ENCODE results near the gene KRT80. TPM values are rescaled to one million over a fixed set of nuclear protein-coding genes. Genes with fewer than 3 reads are reported as not detected.

Gene KRT80
- total RNA-seq, 2 experiments from 2014 or later: not detected

GRCh38 chr12:52193991-52194390 is 2.2 kb upstream of the KRT80 start:
- no peak overlapping the region for H3K4me3 Mint-ChIP-seq
- no peak overlapping the region for H3K27ac Mint-ChIP-seq
- H3K36me3 Mint-ChIP-seq: no peaks in the 10 kb centered on the region
- peaks cover 4% of the 10 kb centered on the region for H3K4me1 Mint-ChIP-seq
- ATAC-seq (no peak), DNase-seq (no peak)
- H3K9me3 Mint-ChIP-seq (ENCODE audit: low read depth): no peaks in the 10 kb centered on the region
- CTCF ChIA-PET: interaction anchor here (0.8 to 1.4 kb wide), 4 partner anchors 17 to 787 kb away, joined by 3 to 4 read pairs (median 3); no protein-coding TSS in a partner anchor
- H3K27me3 Mint-ChIP-seq: peaks cover 13% of the 10 kb centered on the region

DNA sequence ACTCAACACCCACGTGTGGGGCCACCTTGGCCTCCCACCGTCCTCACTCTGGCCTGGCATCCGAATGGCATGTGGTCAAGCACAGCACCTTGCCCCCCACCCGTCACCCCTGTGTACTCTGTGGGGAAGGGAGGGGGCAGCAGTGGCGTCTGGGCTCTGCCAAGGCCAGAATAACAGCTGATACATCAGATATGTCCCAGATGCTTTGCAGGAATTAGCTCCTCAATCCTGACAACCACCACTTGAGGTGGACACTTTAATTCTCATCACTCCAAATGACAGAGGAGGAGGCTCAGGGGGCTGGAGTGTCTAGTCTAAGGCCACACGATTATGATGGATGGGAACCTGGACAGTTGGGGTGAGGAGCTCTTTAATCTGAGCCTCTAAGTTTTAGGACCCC is 1.7 kb upstream of the KRT80 start:
- Mint-ChIP-seq H3K4me3 (no peak overlapping the region), H3K27ac (no peak overlapping the region), H3K4me1 (peaks cover 4% of the 10 kb centered on the region), H3K36me3 (no peaks in the 10 kb centered on the region), H3K27me3 (peaks cover 13% of the 10 kb centered on the region), H3K9me3 (ENCODE audit: low read depth) (no peaks in the 10 kb centered on the region)
- no peak for DNase-seq
- CTCF ChIA-PET: interaction anchor here (0.8 kb wide), 1 partner anchor 787 kb away, joined by 3 read pairs; no protein-coding TSS in a partner anchor
- ATAC-seq: no peak

DNA sequence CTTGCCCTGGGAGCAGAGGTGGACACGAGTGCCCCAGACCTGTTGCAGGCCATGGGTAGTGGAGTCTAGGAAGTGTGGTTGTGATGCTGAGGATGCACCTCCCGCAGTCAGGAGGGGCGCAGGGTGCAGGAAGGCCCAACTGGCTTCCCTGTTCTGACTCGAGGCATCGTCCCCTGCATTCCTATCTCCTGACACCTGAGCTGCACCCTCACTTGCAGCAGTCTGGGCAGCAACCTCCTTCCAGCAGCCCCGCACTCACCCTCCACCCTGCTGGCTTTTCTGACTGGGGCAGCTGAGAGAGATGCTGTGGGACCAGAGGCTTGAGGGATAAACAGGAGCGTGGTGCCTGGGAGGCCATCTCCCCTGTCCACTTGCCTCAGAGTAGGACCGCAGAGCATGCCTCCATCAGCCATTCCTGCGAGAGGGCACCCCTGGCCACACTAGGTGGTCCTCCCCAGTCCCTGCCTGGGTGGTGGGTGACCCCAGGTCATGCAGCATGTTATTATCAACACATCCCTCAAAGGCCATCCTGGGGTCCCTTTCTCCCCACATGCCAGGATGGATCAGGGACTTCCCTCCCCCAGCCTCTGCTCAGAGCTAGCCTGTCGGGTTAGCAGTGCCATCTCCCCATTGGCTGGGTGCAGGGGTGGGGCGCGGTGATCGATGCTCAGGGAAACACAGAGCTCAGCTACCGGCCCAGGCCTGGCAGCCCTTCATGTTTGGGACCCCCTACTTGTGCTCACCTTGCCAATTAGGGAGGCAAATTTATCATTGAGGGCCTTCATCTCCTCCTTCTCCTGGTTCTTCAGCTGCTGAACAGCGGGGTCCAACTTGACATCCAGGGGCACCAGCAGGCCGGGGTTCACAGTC is 719 bp downstream of the KRT80 start:
- Mint-ChIP-seq H3K36me3 (no peaks in the 10 kb centered on the region), H3K4me3 (no peak overlapping the region), H3K27ac (no peak overlapping the region), H3K27me3 (peaks cover 13% of the 10 kb centered on the region), H3K4me1 (peaks cover 6% of the 10 kb centered on the region), H3K9me3 (ENCODE audit: low read depth) (no peaks in the 10 kb centered on the region)
- CTCF ChIA-PET: interaction anchor here (2.4 kb wide), 1 partner anchor 23 kb away, joined by 10 read pairs; no protein-coding TSS in a partner anchor
- ATAC-seq: no peak
- no peak for DNase-seq

DNA sequence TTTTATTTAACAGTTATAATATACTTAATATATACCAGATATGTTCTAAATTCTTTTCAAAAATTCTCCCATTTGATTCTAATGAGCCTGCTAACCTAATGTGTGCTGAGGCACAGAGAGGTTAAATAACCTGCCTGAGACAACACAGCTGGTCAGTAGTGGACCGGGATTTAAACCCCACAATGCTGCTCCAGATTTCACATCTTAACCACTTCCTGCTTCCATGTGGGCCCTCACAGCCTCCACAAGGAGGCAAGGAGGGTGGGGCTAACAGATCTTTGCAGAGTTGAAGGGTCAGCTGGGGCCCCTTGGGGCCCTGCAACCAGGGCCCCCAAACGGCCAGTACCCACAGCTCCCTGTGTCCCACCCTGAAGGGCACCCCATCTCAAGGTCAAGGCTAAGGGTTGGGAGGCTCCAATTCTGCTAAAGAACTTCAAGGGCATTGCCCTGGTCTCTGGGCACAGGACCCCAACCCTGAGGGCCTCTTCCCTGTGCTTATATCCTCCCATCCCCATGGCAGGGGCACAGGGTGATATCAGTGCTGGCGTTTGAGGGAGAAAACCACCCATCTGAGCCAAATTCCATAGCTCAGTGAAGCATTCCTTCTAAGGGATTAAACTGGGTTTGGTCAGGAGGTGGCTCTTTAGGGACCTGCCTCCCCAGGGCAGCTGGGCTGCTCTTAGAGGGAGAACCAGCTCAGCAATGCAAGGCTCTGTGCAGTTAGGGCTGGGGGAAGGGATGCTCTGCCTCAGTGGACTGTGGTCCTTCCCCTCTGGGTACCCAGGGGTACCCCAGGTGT is 2.2 kb downstream of the KRT80 start:
- DNase-seq (no peak), ATAC-seq (no peak)
- H3K27me3 Mint-ChIP-seq: peaks cover 11% of the 10 kb centered on the region
- CTCF ChIA-PET: interaction anchor here (0.9 to 1.0 kb wide), 2 partner anchors 24 to 118 kb away, joined by 3 read pairs; no protein-coding TSS in a partner anchor
- no peaks in the 10 kb centered on the region for H3K9me3 Mint-ChIP-seq (ENCODE audit: low read depth)
- H3K4me1 Mint-ChIP-seq: peaks cover 7% of the 10 kb centered on the region
- H3K36me3 Mint-ChIP-seq: no peaks in the 10 kb centered on the region
- H3K4me3 Mint-ChIP-seq: no peak overlapping the region
- no peak overlapping the region for H3K27ac Mint-ChIP-seq

- H3K4me3 Mint-ChIP-seq: no peak overlapping the region
- peaks cover 11% of the 10 kb centered on the region for H3K27me3 Mint-ChIP-seq
- no peaks in the 10 kb centered on the region for H3K9me3 Mint-ChIP-seq (ENCODE audit: low read depth)
- CTCF ChIA-PET: interaction anchor here (0.9 to 1.0 kb wide), 2 partner anchors 25 to 119 kb away, joined by 3 read pairs; no protein-coding TSS in a partner anchor
- H3K27ac Mint-ChIP-seq: no peak overlapping the region
- DNase-seq: no peak
- H3K4me1 Mint-ChIP-seq: peaks cover 11% of the 10 kb centered on the region
- no peak for ATAC-seq
- no peaks in the 10 kb centered on the region for H3K36me3 Mint-ChIP-seq
Measured at GRCh38 chr12:52188658-52189057, 3.2 kb downstream of the KRT80 start.

GRCh38 chr12:52187640-52188039 is 4.2 kb downstream of the KRT80 start:
- no peak for ATAC-seq
- Mint-ChIP-seq H3K27ac (no peak overlapping the region), H3K9me3 (ENCODE audit: low read depth) (no peaks in the 10 kb centered on the region), H3K36me3 (no peaks in the 10 kb centered on the region), H3K4me3 (no peak overlapping the region), H3K27me3 (peaks cover 8% of the 10 kb centered on the region), H3K4me1 (peaks cover 11% of the 10 kb centered on the region)
- CTCF ChIA-PET: no interaction called here
- DNase-seq: no peak

GRCh38 chr12:52187206-52187605 is 4.6 kb downstream of the KRT80 start:
- CTCF ChIA-PET: no interaction called here

DNA sequence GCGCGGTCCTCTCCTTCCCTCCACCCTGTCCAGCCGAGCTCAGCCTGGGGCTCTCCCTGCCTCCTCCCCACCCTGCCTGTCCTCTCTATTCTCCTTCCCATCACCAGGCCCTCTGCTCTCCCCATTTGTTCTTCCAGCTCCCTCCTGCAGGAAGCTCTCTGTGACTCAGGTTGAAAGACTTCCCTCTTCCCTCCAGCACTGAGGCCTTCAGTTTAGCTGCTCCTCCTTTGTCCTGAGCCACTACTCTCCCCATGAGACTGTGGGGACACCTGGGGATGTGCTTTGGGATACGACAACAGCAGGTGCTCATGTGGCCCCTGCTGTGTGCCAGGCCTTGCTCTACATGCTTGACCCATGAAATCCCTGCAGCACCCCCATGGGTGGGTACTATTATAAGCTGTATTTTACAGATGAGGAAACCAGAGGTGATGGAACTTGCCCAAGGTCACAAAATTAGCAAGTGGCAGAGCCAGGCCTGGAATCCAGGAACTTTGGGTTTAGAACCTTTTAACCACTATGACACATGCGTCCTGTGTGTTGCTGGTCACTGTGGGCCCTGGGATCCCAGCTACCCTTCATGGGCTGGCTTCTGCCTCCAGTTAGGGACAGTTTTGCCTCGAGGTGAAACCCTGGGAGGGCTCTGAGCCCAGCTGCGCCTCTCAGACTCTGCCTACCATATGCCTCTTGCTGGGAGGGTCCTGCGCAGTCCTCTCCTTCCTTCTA is 5.5 kb downstream of the KRT80 start:
- Mint-ChIP-seq H3K4me1 (peaks cover 11% of the 10 kb centered on the region), H3K27ac (no peak overlapping the region), H3K4me3 (no peak overlapping the region), H3K36me3 (no peaks in the 10 kb centered on the region), H3K9me3 (ENCODE audit: low read depth) (no peaks in the 10 kb centered on the region), H3K27me3 (peaks cover 8% of the 10 kb centered on the region)
- CTCF ChIA-PET: interaction anchor here (1.5 to 2.2 kb wide), 2 partner anchors 28 to 93 kb away, joined by 5 to 8 read pairs; no protein-coding TSS in a partner anchor
- ATAC-seq: no peak
- DNase-seq: no peak

More at GRCh38 chr12:52187206-52187605, 4.6 kb downstream of the KRT80 start:
- Mint-ChIP-seq H3K4me3 (no peak overlapping the region), H3K9me3 (ENCODE audit: low read depth) (no peaks in the 10 kb centered on the region), H3K27ac (no peak overlapping the region), H3K27me3 (peaks cover 8% of the 10 kb centered on the region), H3K4me1 (peaks cover 11% of the 10 kb centered on the region), H3K36me3 (no peaks in the 10 kb centered on the region)
- no peak for ATAC-seq
- no peak for DNase-seq

GRCh38 chr12:52185400-52185967 is 6.3 kb downstream of the KRT80 start:
- Mint-ChIP-seq H3K9me3 (ENCODE audit: low read depth) (no peaks in the 10 kb centered on the region), H3K4me1 (peaks cover 11% of the 10 kb centered on the region), H3K4me3 (no peak overlapping the region), H3K27ac (no peak overlapping the region), H3K27me3 (peaks cover 2% of the 10 kb centered on the region), H3K36me3 (no peaks in the 10 kb centered on the region)
- CTCF ChIA-PET: interaction anchor here (1.5 to 2.2 kb wide), 2 partner anchors 27 to 94 kb away, joined by 5 to 8 read pairs; no protein-coding TSS in a partner anchor
- no peak for DNase-seq
- ATAC-seq: no peak

DNA sequence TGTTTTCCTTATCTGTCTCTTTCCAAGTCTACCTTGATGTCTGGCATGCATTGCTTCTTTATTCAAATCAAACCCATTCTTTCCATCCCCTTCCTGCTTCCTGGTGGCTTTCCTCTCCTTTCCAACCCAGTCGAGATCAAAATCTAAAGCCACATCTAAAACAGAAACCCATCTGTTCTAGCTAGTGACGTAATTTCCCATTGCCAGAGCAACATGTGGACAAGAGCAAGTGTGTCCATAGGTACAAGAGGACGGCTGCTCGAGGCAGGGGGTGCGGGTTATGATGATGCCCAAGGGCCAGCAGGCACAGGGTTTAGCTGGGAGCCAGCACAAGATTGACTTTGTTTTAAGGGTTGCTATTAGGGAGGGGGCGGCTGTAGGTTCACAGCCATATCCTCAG is 7.0 kb downstream of the KRT80 start:
- Mint-ChIP-seq H3K9me3 (ENCODE audit: low read depth) (no peaks in the 10 kb centered on the region), H3K4me3 (no peak overlapping the region), H3K4me1 (peaks cover 11% of the 10 kb centered on the region), H3K27me3 (no peaks in the 10 kb centered on the region), H3K36me3 (no peaks in the 10 kb centered on the region), H3K27ac (no peak overlapping the region)
- ATAC-seq (no peak), DNase-seq (no peak)
- CTCF ChIA-PET: interaction anchor here (1.5 to 2.2 kb wide), 2 partner anchors 27 to 95 kb away, joined by 5 to 8 read pairs; no protein-coding TSS in a partner anchor

DNA sequence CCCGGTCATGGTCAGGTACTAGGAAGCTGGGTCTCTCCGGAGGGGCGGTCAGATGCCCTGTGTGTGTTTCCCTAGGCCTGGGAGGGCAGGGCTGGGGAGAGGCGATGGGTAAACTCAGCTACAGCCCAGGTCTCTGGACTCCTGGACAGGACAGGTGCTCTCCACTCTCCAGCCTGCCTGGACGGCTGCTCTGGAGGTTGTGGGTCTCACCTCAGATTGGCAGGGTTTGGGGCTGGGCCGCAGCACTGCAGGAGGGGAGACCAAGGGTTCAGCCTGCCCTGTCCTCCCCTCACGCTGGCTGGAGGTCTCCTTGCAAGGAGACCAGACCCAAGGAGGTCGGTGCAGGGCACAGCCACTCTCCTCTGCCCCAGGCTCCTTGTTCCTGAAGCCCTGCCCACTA is 7.8 kb downstream of the KRT80 start:
- Mint-ChIP-seq H3K4me3 (no peak overlapping the region), H3K27me3 (no peaks in the 10 kb centered on the region)
- DNase-seq: no peak

DNA sequence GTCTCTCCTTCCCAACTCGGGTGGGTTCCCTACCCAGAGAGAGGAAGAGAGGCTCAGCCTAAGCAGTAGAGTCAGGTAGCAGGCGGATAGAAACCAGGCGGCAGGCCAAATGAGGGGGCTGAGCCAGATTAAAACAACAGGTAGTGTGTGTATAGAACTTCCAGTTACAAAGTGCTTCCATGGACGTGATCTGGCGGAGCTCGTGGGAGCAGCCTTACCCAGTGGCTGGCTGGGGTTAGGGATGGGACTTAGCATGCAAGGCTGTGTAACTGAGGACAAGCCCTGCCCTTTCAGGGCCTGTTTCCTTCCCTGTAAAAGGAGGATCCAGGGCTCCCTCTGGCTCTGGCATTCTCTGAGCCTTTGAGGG is 8.3 kb downstream of the KRT80 start:
- H3K4me1 Mint-ChIP-seq: peaks cover 9% of the 10 kb centered on the region

More for the DNA sequence above, 7.8 kb downstream of the KRT80 start:
- no peaks in the 10 kb centered on the region for H3K36me3 Mint-ChIP-seq
- H3K9me3 Mint-ChIP-seq (ENCODE audit: low read depth): no peaks in the 10 kb centered on the region
- no peak for ATAC-seq
- CTCF ChIA-PET: no interaction called here
- no peak overlapping the region for H3K27ac Mint-ChIP-seq
- H3K4me1 Mint-ChIP-seq: peaks cover 9% of the 10 kb centered on the region

More for the DNA sequence above, 8.3 kb downstream of the KRT80 start:
- no peak overlapping the region for H3K27ac Mint-ChIP-seq
- no peak for ATAC-seq
- no peak for DNase-seq
- no peaks in the 10 kb centered on the region for H3K9me3 Mint-ChIP-seq (ENCODE audit: low read depth)
- H3K36me3 Mint-ChIP-seq: no peaks in the 10 kb centered on the region
- H3K4me3 Mint-ChIP-seq: no peak overlapping the region
- CTCF ChIA-PET: no interaction called here
- H3K27me3 Mint-ChIP-seq: no peaks in the 10 kb centered on the region
